ENCODE data around the gene CAMK2N1. TPM values are rescaled to one million over a fixed set of nuclear protein-coding genes. Genes with fewer than 3 reads are reported as not detected.

CAMK2N1 gene
- polyA plus RNA-seq, 3 donors = not detected

- peaks cover 0 to 11% (median 0%) of the 10 kb centered on the region in 7 donors for H3K9me3 Mint-ChIP-seq
- Histone ChIP-seq H3K9ac (ENCODE audit: insufficient read depth, low read length, poor library complexity, severe bottlenecking) (no peak overlapping the region), H3K36me3 (replicated peaks in 1 of 2; ENCODE audit: control insufficient read depth in 1 of 2, insufficient read depth in 2 of 2, low read length in 2 of 2) (no peaks in the 10 kb centered on the region), H3K4me3 (replicated peaks in 1 of 3; ENCODE audit: low read depth in 2 of 3, low read length in 3 of 3) (no peak overlapping the region), H3K79me2 (ENCODE audit: insufficient read depth, low read length) (no peaks in the 10 kb centered on the region), H4K20me1 (ENCODE audit: insufficient read depth, low read length) (no peaks in the 10 kb centered on the region), H2AFZ (ENCODE audit: insufficient read depth, low read depth, low read length, poor library complexity, severe bottlenecking) (no peak overlapping the region), H3K4me1 (ENCODE audit: control insufficient read depth in 1 of 2, insufficient read depth in 2 of 2, low read length in 2 of 2) (no peaks in the 10 kb centered on the region), H3K9me3 (replicated peaks in 1 of 2; ENCODE audit: control insufficient read depth in 1 of 2, insufficient read depth in 1 of 2, low read length in 2 of 2) (peaks cover 0 to 7% of the 10 kb centered on the region in 2 donors), H3K27ac (ENCODE audit: low read depth in 1 of 2, low read length in 2 of 2) (no peak overlapping the region), H3K27me3 (ENCODE audit: control insufficient read depth in 2 of 2, insufficient read depth in 2 of 2, low read length in 2 of 2) (peaks cover 55 to 93% of the 10 kb centered on the region in 2 donors), H3K4me2 (replicated peaks; ENCODE audit: extremely low read depth, low read length, poor library complexity, severe bottlenecking) (no peak overlapping the region)
- H3K27ac Mint-ChIP-seq = no peak overlapping the region
- H3K4me1 Mint-ChIP-seq = peaks cover 3% of the 10 kb centered on the region
- no peak overlapping the region for H3K4me3 Mint-ChIP-seq
- intact Hi-C loops (cut with micrococcal nuclease) = loop anchor here in 1 of 2 donors (10.0 kb wide), 1 partner anchor 555 kb away; the partner anchor contains the start of gene PLA2G2E
- WGBS (ENCODE audit: insufficient coverage) = 100% methylated on average over 1 of the region's 4 CpGs
- TF ChIP-seq CTCF (IDR thresholded peaks at IDR 0.05) = no peak
- peaks cover 0 to 2% of the 10 kb centered on the region in 2 donors for H3K36me3 Mint-ChIP-seq
- H3K27me3 Mint-ChIP-seq (ENCODE audit: low read depth in 3 of 3) = peaks cover 75 to 97% (median 87%) of the 10 kb centered on the region in 3 donors
- DNase-seq = no peak
Observed at GRCh38 chr1:20479840-20480239, 6.2 kb downstream of the CAMK2N1 start.

- Mint-ChIP-seq H3K4me3 (peak overlapping the region; percentile 4 to 12), H3K27me3 (ENCODE audit: low read depth in 3 of 3) (peaks cover 71 to 96% (median 79%) of the 10 kb centered on the region in 3 donors), H3K27ac (peak overlapping the region in 1 of 7 donors; percentile 43), H3K36me3 (no peaks in the 10 kb centered on the region), H3K9me3 (peaks cover 0 to 2% (median 0%) of the 10 kb centered on the region in 7 donors), H3K4me1 (peaks cover 1% of the 10 kb centered on the region)
- intact Hi-C loops (cut with micrococcal nuclease) = no loop called here
- 100% methylated on average over 1 of the region's 5 CpGs for WGBS (ENCODE audit: insufficient coverage)
- H3K4me1 ChIP-seq (ENCODE audit: control insufficient read depth in 1 of 2, insufficient read depth in 2 of 2, low read length in 2 of 2) = no peaks in the 10 kb centered on the region
- no peaks in the 10 kb centered on the region for H3K9me3 ChIP-seq (replicated peaks in 1 of 2; ENCODE audit: control insufficient read depth in 1 of 2, insufficient read depth in 1 of 2, low read length in 2 of 2)
- no peak overlapping the region for H2AFZ ChIP-seq (ENCODE audit: insufficient read depth, low read depth, low read length, poor library complexity, severe bottlenecking)
- no peak overlapping the region for H3K4me2 ChIP-seq (replicated peaks; ENCODE audit: extremely low read depth, low read length, poor library complexity, severe bottlenecking)
- H4K20me1 ChIP-seq (ENCODE audit: insufficient read depth, low read length) = no peaks in the 10 kb centered on the region
- no peak for DNase-seq
- H3K27me3 ChIP-seq (ENCODE audit: control insufficient read depth in 2 of 2, insufficient read depth in 2 of 2, low read length in 2 of 2) = peaks cover 53 to 86% of the 10 kb centered on the region in 2 donors
- H3K36me3 ChIP-seq (replicated peaks in 1 of 2; ENCODE audit: control insufficient read depth in 1 of 2, insufficient read depth in 2 of 2, low read length in 2 of 2) = no peaks in the 10 kb centered on the region
- no peak overlapping the region for H3K9ac ChIP-seq (ENCODE audit: insufficient read depth, low read length, poor library complexity, severe bottlenecking)
- no peak overlapping the region for H3K4me3 ChIP-seq (replicated peaks in 1 of 3; ENCODE audit: low read depth in 2 of 3, low read length in 3 of 3)
- H3K79me2 ChIP-seq (ENCODE audit: insufficient read depth, low read length) = no peaks in the 10 kb centered on the region
- no peak for TF ChIP-seq CTCF (IDR thresholded peaks at IDR 0.05)
- no peak overlapping the region for H3K27ac ChIP-seq (ENCODE audit: low read depth in 1 of 2, low read length in 2 of 2)
Observed at GRCh38 chr1:20478057-20478635, 7.9 kb downstream of the CAMK2N1 start.

Measured in CD14-positive monocyte (primary cell).